WERI-Rb-1 (cell line): ENCODE data around the gene SPATC1L.
A peak's percentile ranks its signal among the peaks of the same experiment; 100 is the strongest.
"Not testable (repeated sequence)": the region's sequence is repeated elsewhere in the genome, so short reads cannot be mapped to it uniquely, and the experiment has no call there.

Experiments
- DNase-seq: peaks from one replicate; pipeline ENCODE4 v3.0.0-alpha.2; 2020
- H3K27ac ChIP-seq: fragments of 250-450 bp; sonication (Bioruptor Pico); 2 replicates; pipeline ENCODE4 v1.5.1; 2020; ENCODE audit warnings: mild to moderate bottlenecking, moderate library complexity
- H3K27me3 ChIP-seq: fragments of 250-450 bp; sonication (Bioruptor Pico); 2 replicates; pipeline ENCODE4 v1.5.1; 2021; ENCODE audit warnings: mild to moderate bottlenecking, low read depth, moderate library complexity; ENCODE audit not compliant: insufficient read depth, severe bottlenecking
- H3K36me3 ChIP-seq: fragments of 250-450 bp; sonication (Bioruptor Pico); 2 replicates; pipeline ENCODE4 v1.5.1; 2020; ENCODE audit warnings: mild to moderate bottlenecking, moderate library complexity
- H3K4me3 ChIP-seq: 2 replicates; pipeline ENCODE4 v1.5.1; 2011; ENCODE audit warnings: low read depth, mild to moderate bottlenecking, control low read depth, low read length
- H3K9me3 ChIP-seq: fragments of 250-450 bp; sonication (Bioruptor Pico); 2 replicates; pipeline ENCODE4 v1.5.1; 2021; ENCODE audit warnings: mild to moderate bottlenecking, moderate library complexity; ENCODE audit not compliant: severe bottlenecking
- TF ChIP-seq, protein P1 (sequence below): IDR thresholded peaks from 2 replicates; pipeline ENCODE4 v1.5.1; 2011; ENCODE audit warnings: low read depth, mild to moderate bottlenecking, control low read depth, inconsistent platforms, low read length

SPATC1L gene

DNA sequence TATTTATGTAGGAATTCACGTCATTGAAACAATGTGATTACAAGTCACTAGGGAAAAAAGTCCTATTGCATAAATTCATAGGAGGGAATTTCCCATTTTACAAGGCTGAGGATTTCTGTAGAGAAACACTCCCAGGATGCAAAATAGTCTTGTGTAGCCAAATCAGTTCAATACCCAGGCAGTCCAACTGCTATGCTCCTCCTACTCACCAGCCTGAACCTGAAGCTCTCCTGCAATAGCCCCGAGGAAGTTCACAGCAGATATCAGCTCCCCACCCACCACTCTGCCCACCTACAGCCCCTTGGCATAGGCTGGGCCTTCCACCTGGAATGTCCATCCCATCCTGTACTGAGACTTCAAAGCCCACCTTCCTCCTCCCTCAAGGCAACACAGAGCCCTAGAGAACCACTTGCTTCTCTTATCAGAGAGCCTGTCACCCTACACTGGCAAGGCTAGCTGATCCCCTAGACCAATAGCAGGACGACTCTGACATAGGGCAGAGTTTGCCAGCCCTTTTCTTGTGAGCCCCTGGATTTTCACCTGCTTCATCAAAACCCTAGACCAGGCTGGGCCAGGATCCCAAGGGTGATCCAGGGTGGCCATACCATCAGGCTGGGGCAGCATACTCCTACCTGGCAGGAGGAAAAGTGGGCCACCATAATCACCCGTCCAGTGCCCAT is 42.8 kb upstream of the SPATC1L start:
- H3K36me3 ChIP-seq = peaks cover 48% of the 10 kb centered on the region
- peaks cover 9% of the 10 kb centered on the region for H3K9me3 ChIP-seq
- TF ChIP-seq, protein P1, sequence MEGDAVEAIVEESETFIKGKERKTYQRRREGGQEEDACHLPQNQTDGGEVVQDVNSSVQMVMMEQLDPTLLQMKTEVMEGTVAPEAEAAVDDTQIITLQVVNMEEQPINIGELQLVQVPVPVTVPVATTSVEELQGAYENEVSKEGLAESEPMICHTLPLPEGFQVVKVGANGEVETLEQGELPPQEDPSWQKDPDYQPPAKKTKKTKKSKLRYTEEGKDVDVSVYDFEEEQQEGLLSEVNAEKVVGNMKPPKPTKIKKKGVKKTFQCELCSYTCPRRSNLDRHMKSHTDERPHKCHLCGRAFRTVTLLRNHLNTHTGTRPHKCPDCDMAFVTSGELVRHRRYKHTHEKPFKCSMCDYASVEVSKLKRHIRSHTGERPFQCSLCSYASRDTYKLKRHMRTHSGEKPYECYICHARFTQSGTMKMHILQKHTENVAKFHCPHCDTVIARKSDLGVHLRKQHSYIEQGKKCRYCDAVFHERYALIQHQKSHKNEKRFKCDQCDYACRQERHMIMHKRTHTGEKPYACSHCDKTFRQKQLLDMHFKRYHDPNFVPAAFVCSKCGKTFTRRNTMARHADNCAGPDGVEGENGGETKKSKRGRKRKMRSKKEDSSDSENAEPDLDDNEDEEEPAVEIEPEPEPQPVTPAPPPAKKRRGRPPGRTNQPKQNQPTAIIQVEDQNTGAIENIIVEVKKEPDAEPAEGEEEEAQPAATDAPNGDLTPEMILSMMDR = no peak
- H3K27ac ChIP-seq = no peak overlapping the region
- no peak for DNase-seq
- H3K27me3 ChIP-seq = no peaks in the 10 kb centered on the region
- peak overlapping the region; percentile 74 for H3K4me3 ChIP-seq

GRCh38 chr21:46226146-46226545 is 41.9 kb upstream of the SPATC1L start:
- DNase-seq = no peak
- Histone ChIP-seq H3K27ac (no peak overlapping the region), H3K27me3 (no peaks in the 10 kb centered on the region), H3K4me3 (no peak overlapping the region), H3K9me3 (peaks cover 9% of the 10 kb centered on the region), H3K36me3 (peaks cover 48% of the 10 kb centered on the region)
- TF ChIP-seq, protein P1 = no peak

DNA sequence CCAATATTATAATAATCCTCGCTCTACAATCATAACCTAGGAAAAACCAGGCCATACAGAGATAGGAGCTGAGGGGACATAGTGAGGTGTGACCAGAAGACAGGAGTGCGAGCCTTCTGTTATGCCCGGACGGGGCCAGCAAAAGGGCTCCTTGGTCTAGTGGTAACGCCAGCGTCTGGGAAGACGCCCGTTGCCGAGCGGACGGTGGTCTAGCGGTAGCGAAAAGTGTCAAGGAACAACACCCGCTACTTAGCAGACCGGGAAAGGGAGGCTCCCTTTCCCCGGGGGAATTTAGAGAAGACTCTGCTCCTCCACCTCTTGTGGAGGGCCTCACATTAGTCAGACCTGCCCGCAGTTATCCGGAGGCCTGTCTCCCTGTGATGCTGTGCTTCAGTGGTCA is 39.4 kb upstream of the SPATC1L start:
- not testable (repeated sequence) for H3K9me3 ChIP-seq, H3K27ac ChIP-seq, DNase-seq, H3K27me3 ChIP-seq, H3K4me3 ChIP-seq
- H3K36me3 ChIP-seq = peaks cover 49% of the 10 kb centered on the region

GRCh38 chr21:46223217-46223616 is 39.0 kb upstream of the SPATC1L start:
- H3K27me3 ChIP-seq = no peaks in the 10 kb centered on the region
- H3K4me3 ChIP-seq = no peak overlapping the region
- H3K9me3 ChIP-seq = peaks cover 5% of the 10 kb centered on the region
- TF ChIP-seq, protein P1 = no peak
- peaks cover 48% of the 10 kb centered on the region for H3K36me3 ChIP-seq
- H3K27ac ChIP-seq = no peak overlapping the region
- no peak for DNase-seq

DNA sequence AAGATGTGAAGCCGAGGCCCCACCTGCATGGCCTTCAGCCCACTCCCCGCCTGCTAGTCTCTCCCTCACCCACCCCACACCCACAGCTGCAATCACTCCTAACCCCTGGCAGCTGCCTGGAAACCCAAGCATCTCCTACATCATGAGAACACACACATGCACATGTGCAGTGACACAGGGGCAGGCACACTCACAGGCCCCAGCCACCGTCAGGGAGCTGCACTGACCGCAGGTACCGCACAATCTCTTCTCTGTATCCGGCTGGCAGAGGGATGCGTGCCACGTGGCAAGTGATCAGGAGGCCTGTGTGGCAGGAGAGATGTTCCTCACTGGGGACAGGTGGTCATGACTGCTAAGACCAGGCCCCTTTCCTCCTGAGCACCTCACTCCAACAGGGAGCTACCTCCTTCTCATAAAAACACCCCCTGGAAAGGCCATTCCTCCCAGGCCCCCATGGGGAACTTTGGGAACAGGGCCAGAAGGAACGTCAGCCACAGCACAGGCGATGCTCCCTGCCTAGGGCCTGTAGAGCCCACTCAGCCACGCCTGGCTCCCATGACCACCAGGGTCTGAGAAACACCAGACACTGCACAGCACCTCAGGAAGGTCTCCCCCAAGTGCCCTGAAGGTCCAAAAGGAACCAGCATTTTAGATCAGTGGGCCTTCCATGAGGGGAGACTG is 38.3 kb upstream of the SPATC1L start:
- Histone ChIP-seq H3K9me3 (peaks cover 5% of the 10 kb centered on the region), H3K27me3 (no peaks in the 10 kb centered on the region), H3K4me3 (no peak overlapping the region), H3K27ac (no peak overlapping the region), H3K36me3 (peaks cover 49% of the 10 kb centered on the region)
- no peak for DNase-seq
- TF ChIP-seq, protein P1 = no peak

DNA sequence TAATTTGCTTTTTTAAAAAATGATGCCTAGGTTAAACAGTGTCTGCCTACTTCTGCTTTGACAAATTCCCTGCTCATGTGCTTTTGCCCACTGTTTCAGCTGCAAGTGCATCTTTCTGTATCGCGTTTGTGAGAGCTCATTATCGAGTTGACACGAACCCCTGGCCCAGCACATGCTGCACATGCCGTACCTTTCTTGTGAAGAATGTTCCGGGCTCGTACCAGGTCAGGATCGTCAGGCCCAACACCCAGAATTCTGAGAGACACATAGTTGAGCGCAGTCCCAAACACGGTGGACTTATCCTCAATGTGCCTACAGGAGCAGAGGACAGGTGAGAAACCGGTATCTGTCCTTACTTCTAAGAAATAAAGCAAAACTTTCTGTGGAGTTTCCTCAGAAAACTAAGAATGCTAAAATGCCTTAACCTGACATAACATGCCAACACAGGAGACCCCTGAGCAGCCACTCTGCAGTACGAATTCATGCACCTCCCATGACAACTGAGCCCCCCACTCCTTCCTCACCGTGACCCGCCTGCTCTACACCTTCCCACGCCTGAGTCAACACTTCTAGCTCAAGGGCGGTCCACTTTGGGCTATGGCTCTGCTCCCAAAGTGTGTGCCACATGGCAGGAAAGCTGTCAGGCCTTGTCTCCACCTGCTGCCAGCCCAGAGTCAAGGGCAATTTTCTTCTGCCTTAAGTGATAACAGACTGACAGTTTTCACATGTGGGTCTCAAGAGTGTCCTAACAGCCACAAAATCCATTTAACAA is 37.6 kb upstream of the SPATC1L start:
- H3K4me3 ChIP-seq = no peak overlapping the region
- peaks cover 49% of the 10 kb centered on the region for H3K36me3 ChIP-seq
- peaks cover 5% of the 10 kb centered on the region for H3K9me3 ChIP-seq
- DNase-seq = no peak
- no peak overlapping the region for H3K27ac ChIP-seq
- TF ChIP-seq, protein P1 = no peak
- no peaks in the 10 kb centered on the region for H3K27me3 ChIP-seq
